Measurements from ENCODE around the gene IGSF9.
"Not testable (repeated sequence)": the region's sequence is repeated elsewhere in the genome, so short reads cannot be mapped to it uniquely, and the experiment has no call there.

Gene IGSF9

DNA sequence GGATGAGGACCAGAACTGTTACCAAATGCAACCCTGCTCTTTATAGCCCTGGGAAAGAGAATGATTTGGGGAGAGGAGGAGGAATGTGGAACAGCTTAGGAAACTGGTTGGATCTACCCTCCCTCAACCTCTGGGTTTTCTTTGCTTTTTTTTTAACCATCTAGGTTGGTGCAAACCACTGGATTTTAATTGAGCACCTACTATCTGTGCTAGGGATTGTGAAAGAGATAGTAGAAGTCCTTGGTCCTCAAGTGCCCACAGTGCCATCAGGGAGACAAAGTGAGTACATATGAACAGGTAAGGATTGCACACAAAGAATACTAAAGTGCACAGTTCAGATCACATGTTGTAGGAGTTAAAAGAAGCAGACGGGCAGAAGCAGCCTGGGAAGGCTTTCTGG is 24.8 kb downstream of the IGSF9 start:
- DNase-seq (ENCODE audit: low spot score) = no peak

DNA sequence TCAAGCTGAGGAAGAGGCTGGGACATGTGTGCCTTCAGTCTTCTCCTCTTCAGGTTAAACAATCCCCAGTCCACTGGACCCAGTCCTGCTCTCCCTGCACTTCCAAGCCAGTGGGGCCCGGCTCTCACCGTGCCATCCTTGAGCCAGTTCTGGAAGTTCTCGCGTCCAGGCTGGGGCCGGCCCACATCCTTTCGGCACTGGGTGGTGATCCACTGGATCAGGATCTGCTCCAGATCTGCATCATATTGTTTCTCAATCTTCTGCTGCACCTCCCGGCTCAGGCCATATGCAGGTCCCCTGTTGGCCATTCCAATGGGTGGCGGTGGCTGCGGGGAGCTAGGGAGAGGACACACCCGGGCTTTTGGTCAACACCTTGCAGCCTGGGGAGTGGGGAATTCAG is 25.2 kb downstream of the IGSF9 start:
- DNase-seq (ENCODE audit: low spot score) = no peak

DNA sequence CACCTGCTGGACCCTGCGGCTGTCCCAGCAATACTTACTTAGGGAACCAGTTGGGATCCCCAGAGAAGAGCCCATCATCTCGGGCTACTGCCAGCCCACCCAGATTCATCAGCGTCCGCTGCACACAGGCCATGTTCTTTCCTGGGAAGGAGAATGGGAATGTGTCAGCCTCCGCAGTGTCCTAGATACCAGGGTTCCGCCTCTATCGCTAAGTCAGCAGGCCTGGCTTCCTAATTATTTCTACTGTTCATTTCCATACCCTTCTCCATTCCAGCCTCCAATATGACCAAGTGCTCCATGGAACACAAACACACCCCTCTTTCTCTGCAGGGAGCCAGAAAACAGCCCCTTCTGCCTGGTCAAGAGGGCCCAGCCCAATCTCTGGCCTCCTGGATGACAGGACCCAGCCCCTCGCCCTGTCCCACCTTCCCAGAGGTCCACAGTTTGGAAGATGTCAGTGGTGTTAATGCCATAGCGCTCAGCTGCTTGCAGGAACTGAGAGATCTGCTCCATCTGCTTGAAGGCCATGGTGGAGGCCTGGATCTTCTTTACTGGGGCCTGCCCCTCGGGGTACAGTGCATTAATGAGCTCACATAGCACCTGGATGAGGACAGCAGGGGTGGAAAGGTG is 26.1 kb downstream of the IGSF9 start:
- DNase-seq (ENCODE audit: low spot score) = no peak

DNA sequence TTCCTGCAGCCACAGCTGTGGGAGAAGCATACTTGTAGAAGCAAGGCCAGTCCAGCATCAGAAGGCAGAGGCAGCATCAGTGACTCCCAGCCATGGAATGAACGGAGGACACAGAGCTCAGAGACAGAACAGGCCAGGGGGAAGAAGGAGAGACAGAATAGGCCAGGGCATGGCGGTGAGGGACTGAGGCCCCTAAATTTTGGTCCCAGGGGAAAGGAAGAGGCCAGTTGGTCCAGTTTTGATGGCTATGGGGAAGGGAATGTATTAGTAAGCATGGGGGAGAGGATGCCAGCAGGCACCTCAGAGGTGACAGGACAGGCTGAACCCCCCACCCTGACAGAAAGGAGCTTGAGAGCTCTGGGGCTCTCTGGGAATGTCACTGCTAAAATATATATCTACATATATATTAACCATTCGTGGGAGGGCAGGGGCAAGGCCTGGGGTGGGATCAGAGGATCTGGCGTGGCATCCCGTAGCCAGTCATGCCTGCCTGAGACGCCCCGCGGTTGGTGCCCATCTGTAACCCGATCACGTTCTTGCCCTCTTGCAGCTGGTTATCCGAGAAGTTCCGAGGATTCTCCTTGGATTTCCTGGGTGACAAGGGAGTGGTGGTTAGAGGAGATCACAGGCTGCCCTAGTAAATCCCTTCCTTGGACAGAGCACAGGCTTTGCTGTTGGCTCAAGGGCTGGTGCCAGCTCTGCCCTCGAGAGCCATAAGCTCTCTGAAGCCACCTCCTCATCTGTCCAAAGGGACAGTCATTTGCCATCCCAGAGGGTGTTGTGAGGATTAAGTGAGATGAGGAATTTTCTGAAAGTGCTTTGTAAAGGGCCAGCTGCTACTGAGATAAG is 26.8 kb downstream of the IGSF9 start:
- DNase-seq (ENCODE audit: low spot score) = no peak

DNA sequence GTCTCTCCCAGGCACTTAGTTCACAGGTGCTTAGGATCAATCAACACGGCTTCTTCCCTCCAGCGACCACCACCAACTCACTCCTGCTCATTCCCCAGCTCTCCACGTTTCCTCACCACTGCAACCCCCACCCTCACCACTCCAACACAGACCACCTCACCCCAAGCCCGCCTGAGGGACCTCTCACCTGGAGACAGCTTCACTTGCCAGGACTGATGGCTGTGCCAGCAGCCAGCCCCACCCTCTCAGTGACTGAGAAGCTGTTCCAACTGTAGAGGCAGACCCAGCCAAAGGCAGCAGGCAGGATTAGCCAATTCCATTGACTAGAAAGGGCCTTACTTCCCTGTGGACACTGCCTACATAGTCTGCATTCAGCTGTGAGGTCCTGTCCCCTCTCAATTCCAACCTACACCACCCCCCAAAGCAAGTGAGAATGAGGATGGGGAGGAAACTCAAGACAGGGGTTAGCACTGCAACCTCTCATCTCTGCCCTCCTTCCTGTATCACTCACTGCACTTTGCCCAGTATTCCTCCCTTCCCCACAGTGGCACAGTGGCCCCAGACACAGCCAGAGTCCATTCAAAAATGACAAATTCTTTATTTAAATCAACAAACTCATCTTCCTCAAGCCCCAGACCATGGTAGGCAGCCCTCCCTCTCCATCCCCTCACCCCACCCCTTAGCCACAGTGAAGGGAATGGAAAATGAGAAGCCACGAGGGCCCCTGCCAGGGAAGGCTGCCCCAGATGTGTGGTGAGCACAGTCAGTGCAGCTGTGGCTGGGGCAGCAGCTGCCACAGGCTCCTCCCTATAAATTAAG is 27.7 kb downstream of the IGSF9 start:
- DNase-seq (ENCODE audit: low spot score) = no peak

DNA sequence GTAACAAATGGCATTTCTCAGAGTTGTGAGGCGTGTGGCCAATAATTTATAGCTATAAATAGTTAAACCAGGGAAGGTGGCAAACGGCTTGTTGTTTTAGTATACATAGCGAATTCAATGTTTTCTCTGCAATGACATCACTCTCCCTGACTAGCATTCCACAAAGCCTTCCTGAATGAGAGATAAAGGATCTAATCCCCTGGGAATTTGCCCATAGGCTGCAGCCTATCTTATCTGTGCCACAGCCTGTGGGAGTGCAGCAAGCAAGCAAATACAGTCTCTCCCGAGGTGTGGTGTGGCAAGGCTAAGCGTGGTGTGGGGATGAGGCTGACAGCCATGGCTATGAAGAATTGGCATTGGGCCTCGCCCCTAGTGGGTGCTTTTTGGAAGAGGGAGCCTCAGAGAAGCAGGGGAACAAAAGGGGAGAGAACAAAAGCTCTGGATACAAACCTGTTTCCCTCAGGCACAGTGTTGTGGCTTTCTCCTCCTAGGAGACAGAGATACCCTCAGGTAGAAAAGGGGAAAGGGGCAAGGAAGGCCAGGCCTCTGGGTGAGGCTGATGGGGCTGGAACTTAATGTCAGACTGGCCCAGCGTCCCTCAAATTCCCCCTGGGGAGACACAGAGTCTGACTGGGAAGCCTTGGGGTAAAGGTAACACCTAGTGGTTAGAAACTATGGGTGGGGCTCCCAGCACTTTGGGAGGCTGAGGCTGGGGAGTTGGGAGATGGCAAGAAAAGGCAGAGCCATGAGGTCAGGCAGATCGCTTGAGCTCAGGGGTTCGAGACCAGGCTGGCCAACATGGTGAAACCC is 29.0 kb downstream of the IGSF9 start:
- DNase-seq (ENCODE audit: low spot score) = peak; percentile 41

DNA sequence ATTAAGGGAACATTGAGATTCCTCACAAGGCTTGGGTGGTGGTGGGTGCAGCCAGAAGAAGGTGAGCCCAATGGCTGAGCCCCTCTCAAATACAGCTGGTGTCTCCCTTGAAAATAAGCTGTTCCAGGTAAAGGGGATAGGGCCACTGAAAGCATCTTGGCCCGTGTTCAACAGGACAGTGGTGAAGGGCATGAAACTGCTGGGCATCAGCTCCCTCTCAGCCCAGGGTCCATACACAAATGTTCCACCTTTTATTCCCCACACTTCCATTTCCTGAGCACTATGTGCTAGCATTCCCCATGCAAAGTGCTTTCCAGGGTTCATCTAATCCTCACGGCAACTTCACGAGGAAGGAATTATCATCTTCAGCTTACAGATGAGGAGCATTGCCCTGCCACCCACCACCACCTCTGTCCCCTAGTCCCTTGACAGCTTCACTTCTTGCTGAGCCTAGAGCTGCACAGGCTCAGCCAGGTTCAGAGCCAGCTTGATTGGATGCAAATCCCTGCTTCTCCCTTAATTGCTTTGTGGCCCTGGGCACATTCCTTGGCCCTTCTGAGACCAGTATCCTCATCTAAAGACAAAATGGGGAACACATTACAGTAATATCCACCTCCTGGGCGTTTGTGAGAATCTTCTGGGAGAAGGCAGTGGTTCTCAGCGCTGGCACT is 29.7 kb downstream of the IGSF9 start:
- no peak for DNase-seq (ENCODE audit: low spot score)

DNA sequence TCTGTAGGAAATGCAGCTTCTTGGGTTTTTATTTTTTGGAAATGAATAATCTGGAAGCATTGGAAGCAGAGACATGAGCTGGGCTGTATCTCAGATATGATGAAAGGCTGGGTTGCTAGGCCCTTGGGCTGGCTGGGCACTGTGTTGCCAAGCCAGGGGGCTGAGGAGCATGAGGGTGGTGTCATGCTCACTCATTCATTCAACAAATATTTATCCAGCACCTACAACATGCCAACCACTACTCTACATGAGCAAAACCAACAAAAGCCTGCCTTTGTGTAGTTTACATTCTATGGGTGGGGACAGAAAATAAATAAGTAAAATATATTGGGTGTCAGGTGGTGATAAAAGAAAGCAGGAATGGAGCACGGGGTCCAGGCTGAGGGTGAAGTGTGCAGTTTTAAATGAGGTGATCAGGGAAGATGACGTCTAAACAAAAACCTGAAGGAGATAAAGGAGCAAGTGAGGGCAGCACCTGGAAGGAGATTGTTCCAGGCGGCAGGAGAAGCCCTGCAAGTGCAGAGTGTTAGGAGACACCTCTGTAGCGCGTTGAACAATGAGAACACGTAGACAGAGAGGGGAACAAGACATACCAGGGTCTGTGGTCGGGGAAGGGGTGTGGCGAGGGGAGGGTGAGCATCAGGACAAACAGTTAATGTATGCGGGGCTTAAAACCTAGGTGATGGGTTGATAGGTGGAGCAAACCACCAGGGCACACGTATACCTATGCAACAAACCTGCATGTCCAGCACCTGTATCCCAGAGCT is 31.0 kb downstream of the IGSF9 start:
- DNase-seq (ENCODE audit: low spot score) = no peak

DNA sequence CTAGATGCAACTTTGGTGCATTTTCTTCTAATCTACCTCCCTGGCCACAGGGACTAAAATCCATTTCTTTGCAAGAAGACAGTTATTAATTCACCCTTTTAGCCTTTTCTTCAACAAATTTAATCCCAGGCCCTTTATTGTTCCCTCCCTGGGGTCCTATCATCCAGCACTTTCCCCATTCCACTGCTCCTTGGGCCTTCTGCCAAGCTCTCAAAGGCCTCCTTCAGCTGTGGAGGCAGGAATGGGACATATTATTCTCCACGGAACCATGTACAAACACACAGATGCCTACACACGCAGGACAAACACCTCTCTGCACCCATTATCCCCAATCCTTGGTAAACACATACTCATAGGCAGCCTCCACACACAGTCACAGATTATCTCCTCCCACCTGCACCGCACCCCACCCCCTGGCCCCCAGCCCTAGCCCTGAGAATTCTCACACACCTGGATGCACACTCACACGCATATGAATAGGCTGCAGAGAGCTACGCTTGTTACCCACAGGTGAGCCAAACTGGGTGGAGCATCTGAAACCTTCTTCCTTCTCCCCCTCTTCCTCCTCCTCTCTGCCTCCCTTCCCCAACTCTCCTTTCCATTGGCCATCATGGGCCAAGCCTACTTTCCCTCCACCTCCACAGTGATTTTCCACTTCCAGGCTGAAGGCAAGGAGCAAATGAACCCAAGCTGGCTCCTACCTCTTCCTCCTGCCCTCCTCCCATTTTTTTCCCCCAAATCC is 31.8 kb downstream of the IGSF9 start:
- no peak for DNase-seq (ENCODE audit: low spot score)

DNA sequence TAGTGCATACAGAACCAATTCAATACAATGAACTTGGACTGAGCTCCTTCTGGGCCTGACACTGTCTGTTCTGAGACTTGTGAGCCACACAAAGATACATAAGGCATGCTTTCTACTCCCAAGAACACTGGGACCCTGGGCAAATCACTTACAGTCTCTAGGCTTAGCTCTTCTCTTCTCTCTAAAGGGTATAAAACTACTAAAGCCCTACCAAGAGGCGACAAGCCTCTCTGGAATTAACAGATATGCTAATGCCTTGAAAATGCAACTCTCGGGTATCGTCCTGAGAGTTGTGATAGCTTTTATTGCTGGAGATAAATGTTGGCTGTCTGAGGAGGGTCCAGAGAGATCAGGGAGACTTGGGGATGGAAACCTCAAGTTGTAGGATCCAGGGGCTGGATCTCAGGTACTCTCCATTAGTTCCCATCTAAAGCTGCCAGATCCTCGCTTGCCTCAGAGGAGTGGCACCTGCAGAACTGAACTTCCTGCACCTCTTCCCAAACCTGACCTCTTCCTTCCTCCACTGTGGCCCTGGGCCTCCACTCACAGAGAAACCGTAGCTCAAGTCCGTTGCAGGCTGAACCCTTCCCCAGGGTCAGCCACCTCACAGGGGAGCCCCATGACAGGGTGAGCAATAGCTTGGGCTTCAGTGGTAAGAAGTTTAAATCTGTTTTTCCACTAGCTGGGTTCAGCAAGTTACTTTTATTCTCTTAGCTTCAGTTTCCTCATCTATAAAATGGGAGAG is 33.9 kb downstream of the IGSF9 start:
- no peak for DNase-seq (ENCODE audit: low spot score)

DNA sequence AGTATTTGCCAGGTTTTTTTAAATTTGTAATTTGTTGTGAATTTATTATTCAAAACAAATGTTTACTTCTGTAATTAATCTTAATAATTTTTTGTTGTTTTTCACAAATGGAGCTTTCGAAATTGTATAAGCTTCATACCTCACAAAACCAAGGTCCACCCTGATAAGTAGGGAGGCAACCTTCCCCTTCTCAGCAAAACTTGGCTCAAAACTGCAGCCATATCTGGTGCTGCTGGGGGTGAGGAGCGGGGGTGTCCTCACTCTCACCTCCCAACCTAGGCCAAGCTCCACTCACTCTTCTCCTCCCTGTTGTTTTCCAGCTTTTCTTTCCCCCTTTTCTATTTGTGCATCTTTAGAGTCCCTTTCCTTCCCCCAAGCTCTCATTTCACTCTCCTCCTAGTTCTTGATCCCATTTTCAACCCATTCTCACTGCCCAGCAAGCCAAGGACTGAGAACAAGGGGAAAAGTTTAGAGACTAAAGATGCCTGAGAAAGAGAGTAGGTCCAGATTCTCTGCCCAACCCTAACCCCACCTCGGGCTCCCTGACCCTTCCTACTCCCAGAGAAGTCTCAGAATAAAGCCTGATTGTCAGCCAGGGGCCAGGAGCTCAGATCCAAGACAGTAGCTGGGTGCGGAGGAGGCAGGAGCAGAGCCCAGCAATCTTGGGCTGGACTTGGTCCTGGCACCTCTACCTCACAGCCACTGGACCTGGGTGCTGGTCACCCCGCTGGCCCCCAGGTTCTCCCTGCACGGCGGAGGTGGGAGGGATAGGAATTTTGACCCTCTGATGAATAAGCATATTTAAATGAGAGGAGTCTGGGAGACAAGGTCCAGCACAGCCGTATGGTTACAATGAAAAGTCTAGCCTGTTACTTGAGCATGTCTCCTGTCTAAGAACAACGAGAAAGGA is 37.1 kb downstream of the IGSF9 start:
- no peak for DNase-seq (ENCODE audit: low spot score)

DNA sequence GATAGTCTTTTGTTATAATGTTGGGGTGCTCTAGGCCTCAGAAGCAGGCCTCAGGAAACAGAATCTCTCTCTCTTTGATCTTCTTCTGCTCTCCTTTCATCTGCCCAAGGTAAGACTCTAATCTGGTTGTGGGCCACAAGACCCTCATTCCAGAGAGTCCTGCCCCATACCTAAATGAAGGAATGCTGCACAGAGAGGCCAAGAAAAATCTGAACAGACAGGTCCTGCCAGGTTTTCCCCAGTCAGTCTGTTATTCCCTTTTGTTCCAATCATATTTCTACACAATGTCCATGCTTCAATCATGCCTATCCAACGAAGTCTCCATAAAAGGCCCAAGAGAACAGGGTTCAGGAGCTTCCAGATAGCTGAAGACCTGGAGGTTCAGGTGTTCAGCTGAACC is 38.5 kb downstream of the IGSF9 start:
- no peak for DNase-seq (ENCODE audit: low spot score)

DNA sequence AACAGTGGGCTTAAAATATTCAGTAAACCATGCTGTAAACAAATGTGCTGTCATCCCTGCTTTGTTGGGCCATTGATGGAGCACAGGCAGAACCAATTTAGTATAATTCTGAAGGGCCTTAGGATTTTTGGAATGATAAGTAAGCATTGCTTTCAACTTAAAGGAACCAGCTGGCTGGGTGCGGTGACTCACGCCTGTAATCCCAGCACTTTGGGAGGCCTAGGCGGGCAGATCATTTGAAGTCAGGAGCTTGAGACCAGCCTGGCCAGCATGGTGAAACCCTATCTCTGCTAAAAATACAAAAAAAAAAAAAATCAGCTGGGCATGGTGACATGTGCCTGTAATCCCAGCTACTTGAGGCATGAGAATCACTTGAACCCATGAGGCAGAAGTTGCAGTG is 41.4 kb downstream of the IGSF9 start:
- DNase-seq (ENCODE audit: low spot score) = not testable (repeated sequence)

DNA sequence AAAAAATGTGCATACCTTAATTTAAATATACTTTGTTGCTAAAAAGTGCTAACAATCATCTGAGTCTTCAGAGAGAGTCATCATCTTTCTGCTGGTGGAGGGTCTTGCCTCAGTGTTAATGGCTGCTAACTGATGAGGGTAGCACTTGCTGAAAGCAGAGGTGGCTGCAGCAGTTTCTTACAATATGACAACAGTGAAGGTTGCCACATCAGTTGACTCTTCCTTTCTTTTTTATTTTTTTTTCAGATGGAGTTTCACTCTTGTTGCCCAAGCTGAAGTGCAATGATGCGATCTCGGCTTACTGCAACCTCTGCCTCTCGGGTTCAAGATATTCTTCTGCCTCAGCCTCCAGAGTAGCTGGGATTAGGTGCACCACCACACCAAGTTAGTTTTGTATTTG is 42.9 kb downstream of the IGSF9 start:
- DNase-seq (ENCODE audit: low spot score) = no peak

DNA sequence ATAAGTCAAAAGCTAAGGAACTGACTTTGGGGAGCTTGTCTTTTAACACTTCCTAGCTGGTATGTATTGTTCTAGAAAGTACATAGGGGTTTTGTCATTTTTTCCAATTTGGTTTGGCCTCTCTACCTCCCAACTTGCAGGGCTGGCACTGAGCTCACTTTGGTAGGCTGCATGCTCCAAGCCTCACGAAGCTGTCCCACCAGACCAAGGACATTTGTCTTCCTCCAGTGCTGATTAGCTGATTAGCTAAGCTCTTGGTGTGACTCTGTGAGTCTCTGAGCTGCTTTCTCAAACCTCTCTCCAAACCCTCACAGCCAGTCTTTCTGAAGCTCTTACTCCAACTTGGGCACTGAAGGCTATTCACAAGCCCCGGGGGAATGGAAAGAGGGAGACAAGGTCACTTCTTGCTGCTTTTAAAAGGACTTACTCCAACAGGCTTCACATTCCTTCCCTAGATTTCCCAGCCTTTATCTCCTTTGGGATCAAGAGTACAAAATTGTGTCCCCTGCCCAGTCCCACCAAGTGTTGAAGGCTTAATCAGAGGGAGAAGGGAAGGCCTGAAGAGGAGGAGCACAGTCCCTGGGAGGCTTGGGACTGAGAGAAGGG is 44.6 kb downstream of the IGSF9 start:
- no peak for DNase-seq (ENCODE audit: low spot score)

DNA sequence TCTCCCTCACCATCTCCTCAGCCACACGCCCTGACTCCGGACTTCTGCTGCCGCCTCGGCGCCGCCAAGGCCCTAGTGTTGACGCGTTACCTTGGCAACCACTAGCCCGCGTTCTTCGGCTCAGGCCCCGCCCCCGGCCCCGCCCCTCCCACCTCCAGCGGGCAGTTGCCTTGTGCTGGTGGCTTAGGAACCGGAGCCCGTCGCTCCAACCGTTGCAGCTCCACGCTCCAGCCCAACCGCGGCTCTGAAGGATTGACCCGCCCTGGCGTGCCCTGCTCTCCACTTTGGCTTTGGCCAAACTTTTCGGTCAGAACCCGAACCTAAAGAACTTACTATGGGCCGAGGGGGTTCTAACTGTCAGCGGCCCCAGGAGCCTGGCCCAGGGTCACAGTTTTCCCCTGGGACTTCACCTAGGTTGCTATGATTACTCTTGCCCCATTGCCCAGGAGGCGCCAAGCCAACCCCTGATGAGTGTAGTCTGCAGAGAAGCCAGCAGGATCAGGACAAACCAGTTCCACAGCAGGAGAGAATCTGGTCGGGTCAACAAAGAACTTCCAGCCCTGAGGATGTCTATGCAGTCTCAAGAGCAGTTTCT is 45.2 kb downstream of the IGSF9 start, which contains the start of gene CFAP45:
Gene CFAP45, minus strand, starts transcription at position 80 of the 595 bp plus-strand sequence. Its CDS starts 67 bp downstream, at position 13.
- DNase-seq (ENCODE audit: low spot score) = peak; percentile 84

DNA sequence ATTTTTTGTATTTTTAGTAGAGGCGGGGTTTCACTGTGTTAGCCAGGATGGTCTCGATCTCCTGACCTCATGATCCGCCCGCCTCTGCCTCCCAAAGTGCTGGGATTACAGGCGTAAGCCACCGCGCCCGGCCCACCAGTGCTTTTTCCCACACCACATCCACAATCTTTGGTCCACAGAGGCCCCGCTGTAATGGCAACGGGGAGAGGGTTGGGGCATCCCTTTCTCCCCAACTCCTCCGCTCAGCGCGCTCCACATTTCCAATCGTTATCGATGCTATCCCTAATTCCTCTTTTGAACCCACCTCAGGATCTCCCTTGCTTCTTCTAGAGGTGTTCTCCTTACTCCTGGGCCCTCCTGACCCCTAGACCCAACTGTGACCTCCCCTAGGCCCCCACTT is 45.8 kb downstream of the IGSF9 start:
- not testable (repeated sequence) for DNase-seq (ENCODE audit: low spot score)

Data from AG20443 (cell line).